DND-41 (cell line): ENCODE measurements around the gene PCSK9.

Experiments
- ATAC-seq: fragments of 200-7000 bp; cut with Tn5 transposase; 3 replicates; pipeline ENCODE4 v1.9.1; 2021; ENCODE audit warnings: low read depth; ENCODE audit not compliant: insufficient read depth
- DNase-seq: peaks from one replicate; pipeline ENCODE4 v3.0.0-alpha.2; 2020
- H2AFZ ChIP-seq: 2 replicates; pipeline ENCODE4 v1.6.0; 2012; ENCODE audit warnings: low read depth, low read length
- H3K27ac ChIP-seq: 2 replicates; pipeline ENCODE4 v1.5.1; 2012; ENCODE audit warnings: low read length, inconsistent platforms
- H3K27me3 ChIP-seq: fragments of 200-600 bp; sonication (generic); 2 replicates; pipeline ENCODE4 v1.6.0; 2012; ENCODE audit warnings: low read length, mild to moderate bottlenecking, inconsistent platforms; ENCODE audit not compliant: insufficient read depth, poor library complexity
- H3K36me3 ChIP-seq: 2 replicates; pipeline ENCODE4 v1.5.1; 2012; ENCODE audit warnings: low read length, inconsistent platforms; ENCODE audit not compliant: insufficient read depth
- H3K4me1 ChIP-seq: 2 replicates; pipeline ENCODE4 v1.5.1; 2012; ENCODE audit warnings: mild to moderate bottlenecking, low read length; ENCODE audit not compliant: insufficient read depth
- H3K4me2 ChIP-seq: 2 replicates; pipeline ENCODE4 v1.6.0; 2012; ENCODE audit warnings: mild to moderate bottlenecking, moderate library complexity, low read length, inconsistent platforms; ENCODE audit not compliant: insufficient read depth
- H3K4me3 ChIP-seq, 2 experiments: fragments of 200-600 bp in 1 of 2; shearing (Covaris generic) in 1 of 2; 2 replicates each; pipeline ENCODE4 v1.5.1; 2012 to 2016; ENCODE audit warnings: inconsistent platforms in 2 of 2, low read length in 2 of 2, mild to moderate bottlenecking in 2 of 2, low read depth in 1 of 2, moderate library complexity in 1 of 2
- H3K79me2 ChIP-seq: 2 replicates; pipeline ENCODE4 v1.6.0; 2012; ENCODE audit warnings: low read length, inconsistent platforms; ENCODE audit not compliant: insufficient read depth
- H3K9ac ChIP-seq: 2 replicates; pipeline ENCODE4 v1.6.0; 2012; ENCODE audit warnings: low read depth, mild to moderate bottlenecking, inconsistent platforms, low read length, moderate library complexity
- H3K9me3 ChIP-seq: 2 replicates; pipeline ENCODE4 v1.5.1; 2012; ENCODE audit warnings: low read length, moderate library complexity, mild to moderate bottlenecking, inconsistent platforms; ENCODE audit not compliant: insufficient read depth, severe bottlenecking
- H4K20me1 ChIP-seq: 2 replicates; pipeline ENCODE4 v1.6.0; 2012; ENCODE audit warnings: low read length; ENCODE audit not compliant: insufficient read depth
- CTCF ChIP-seq: IDR thresholded peaks from 2 replicates; pipeline ENCODE4 v1.5.1; 2012; ENCODE audit warnings: borderline replicate concordance, low read length, moderate library complexity, mild to moderate bottlenecking; ENCODE audit not compliant: poor library complexity, severe bottlenecking; ENCODE audit errors: extremely low read depth
- EZH2 ChIP-seq: IDR thresholded peaks from 3 replicates; pipeline ENCODE4 v1.6.1; 2012; ENCODE audit warnings: borderline replicate concordance, low read depth, mild to moderate bottlenecking, moderate library complexity, low read length, inconsistent platforms; ENCODE audit not compliant: severe bottlenecking

The PCSK9 gene

GRCh38 chr1:55064071-55064581 lies 24.8 kb downstream of the PCSK9 start:
- H3K27ac ChIP-seq: no peak overlapping the region
- 0 out of 3 replicates have a peak, but pooled peaks have one; percentile 33 for ATAC-seq

GRCh38 chr1:55064861-55065263 lies 25.5 kb downstream of the PCSK9 start:
- Histone ChIP-seq H3K4me1 (no peaks in the 10 kb centered on the region), H3K36me3 (peaks cover 30% of the 10 kb centered on the region), H3K27me3 (no peaks in the 10 kb centered on the region), H3K9ac (no peak overlapping the region), H3K27ac (no peak overlapping the region), H3K9me3 (no peaks in the 10 kb centered on the region), H3K4me2 (no peak overlapping the region), H4K20me1 (no peaks in the 10 kb centered on the region), H3K4me3 (no peak overlapping the region), H2AFZ (no peak overlapping the region), H3K79me2 (no peaks in the 10 kb centered on the region)
- DNase-seq (no peak), ATAC-seq (no peak)
- TF ChIP-seq EZH2 (no peak), CTCF (no peak)

More at GRCh38 chr1:55064071-55064581, 24.8 kb downstream of the PCSK9 start:
- Histone ChIP-seq H3K9me3 (no peaks in the 10 kb centered on the region), H3K9ac (no peak overlapping the region), H3K36me3 (peaks cover 22% of the 10 kb centered on the region), H2AFZ (no peak overlapping the region), H3K79me2 (no peaks in the 10 kb centered on the region), H4K20me1 (no peaks in the 10 kb centered on the region), H3K27me3 (no peaks in the 10 kb centered on the region), H3K4me2 (no peak overlapping the region), H3K4me1 (no peaks in the 10 kb centered on the region), H3K4me3 (no peak overlapping the region)
- TF ChIP-seq CTCF: peak; percentile 6
- no peak for TF ChIP-seq EZH2
- DNase-seq: no peak

DNA sequence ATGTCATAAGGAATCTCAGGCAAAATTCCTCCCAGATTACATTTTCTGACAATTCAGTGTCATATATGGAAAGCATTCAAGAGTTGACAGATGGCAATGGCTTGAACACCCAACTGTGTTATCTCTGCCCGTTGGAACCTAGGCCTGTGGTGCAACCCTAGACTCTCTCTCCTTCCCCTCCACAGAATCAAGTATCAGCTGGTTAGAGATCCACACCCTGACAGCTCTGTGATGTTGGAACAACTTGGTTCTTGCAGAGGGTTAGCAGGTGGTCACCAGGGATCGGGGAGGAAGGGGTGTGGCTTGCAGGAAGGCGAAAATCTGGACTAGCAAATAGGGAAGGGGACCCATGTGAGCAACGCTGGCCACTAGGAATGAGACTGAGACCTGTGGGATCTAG lies 26.3 kb downstream of the PCSK9 start:
- no peaks in the 10 kb centered on the region for H4K20me1 ChIP-seq

More for the DNA sequence above, 26.3 kb downstream of the PCSK9 start:
- no peak for ATAC-seq
- no peak for DNase-seq
- Histone ChIP-seq H3K79me2 (no peaks in the 10 kb centered on the region), H3K9me3 (no peaks in the 10 kb centered on the region), H3K27me3 (no peaks in the 10 kb centered on the region), H3K36me3 (peaks cover 38% of the 10 kb centered on the region), H2AFZ (no peak overlapping the region), H3K4me3 (no peak overlapping the region), H3K9ac (no peak overlapping the region), H3K27ac (no peak overlapping the region), H3K4me2 (no peak overlapping the region), H3K4me1 (no peaks in the 10 kb centered on the region)
- TF ChIP-seq CTCF (no peak), EZH2 (no peak)
